Gastroesophageal sphincter (tissue), 3 donors: ENCODE data around the gene GNAO1.

Experiments used
- EP300 ChIP-seq: sonication (generic); formaldehyde crosslinking; IDR thresholded peaks from one replicate; pipeline ENCODE4 v1.6.1; 2017; ENCODE audit warnings: antibody characterized with exemption, mild to moderate bottlenecking
- TF ChIP-seq, protein P1 (sequence below), 4 experiments: fragments of 200-600 bp in 2 of 4; fragments of 450-650 bp in 2 of 4; sonication (generic) in 1 of 4; IDR thresholded peaks; one replicate each; pipeline ENCODE4 v1.5.1; 2017 to 2019; ENCODE audit warnings: antibody characterized with exemption in 4 of 4, mild to moderate bottlenecking in 2 of 4, moderate library complexity in 2 of 4

DNA sequence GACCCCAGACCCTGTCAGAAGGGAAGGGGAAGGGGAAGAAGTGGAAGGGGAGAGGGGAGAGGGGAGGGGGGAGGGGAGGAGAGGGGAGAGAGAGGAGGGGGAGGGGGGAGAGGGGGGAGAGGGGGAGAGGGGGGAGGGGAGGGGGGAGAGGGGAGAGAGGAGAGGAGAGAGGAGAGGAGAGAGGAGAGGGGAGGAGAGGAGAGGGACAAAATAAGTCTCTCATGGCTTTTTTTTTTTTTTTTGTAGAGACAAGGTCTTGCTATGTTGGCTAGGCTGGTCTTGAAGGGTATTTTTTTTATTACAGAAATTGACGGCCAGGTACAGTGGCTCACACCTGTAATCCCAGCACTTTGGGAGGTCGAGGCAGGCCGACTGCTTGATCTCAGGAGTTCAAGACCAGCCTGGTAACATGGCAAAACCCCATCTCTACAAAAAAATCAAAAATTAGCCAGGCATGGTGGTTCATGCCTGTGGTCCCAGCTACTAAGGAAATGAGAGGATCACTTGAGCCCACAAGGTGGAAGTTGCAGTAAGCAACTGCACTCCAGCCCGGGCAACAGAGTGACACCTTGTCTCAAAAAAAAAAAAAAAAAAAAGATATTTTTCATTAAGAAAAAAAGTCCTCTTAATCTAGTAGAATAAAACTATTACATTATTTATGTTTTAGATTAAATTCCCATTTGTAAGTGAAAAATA, 214.8 kb downstream of the GNAO1 start:
- TF ChIP-seq EP300 = no peak
- TF ChIP-seq, protein P1, sequence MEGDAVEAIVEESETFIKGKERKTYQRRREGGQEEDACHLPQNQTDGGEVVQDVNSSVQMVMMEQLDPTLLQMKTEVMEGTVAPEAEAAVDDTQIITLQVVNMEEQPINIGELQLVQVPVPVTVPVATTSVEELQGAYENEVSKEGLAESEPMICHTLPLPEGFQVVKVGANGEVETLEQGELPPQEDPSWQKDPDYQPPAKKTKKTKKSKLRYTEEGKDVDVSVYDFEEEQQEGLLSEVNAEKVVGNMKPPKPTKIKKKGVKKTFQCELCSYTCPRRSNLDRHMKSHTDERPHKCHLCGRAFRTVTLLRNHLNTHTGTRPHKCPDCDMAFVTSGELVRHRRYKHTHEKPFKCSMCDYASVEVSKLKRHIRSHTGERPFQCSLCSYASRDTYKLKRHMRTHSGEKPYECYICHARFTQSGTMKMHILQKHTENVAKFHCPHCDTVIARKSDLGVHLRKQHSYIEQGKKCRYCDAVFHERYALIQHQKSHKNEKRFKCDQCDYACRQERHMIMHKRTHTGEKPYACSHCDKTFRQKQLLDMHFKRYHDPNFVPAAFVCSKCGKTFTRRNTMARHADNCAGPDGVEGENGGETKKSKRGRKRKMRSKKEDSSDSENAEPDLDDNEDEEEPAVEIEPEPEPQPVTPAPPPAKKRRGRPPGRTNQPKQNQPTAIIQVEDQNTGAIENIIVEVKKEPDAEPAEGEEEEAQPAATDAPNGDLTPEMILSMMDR (IDR thresholded peaks at IDR 0.05) = no peak
